LHCN-M2 (cell line): ENCODE data around the gene RERE. TPM values are rescaled to one million over a fixed set of nuclear protein-coding genes. Genes with fewer than 3 reads are reported as not detected.
"Not testable (repeated sequence)": the region's sequence is repeated elsewhere in the genome, so short reads cannot be mapped to it uniquely, and the experiment has no call there.

Experiments used
- DNase-seq: peaks from one replicate; pipeline ENCODE4 v3.0.0-alpha.2; 2012; ENCODE audit warnings: low read depth
- total RNA-seq: library from RNA; depleted of rRNA; stranded (reverse); fragments of >200 nt; gene quantifications from 2 replicates; pipeline ENCODE4 v1.2.3, GENCODE V29; 2014

Gene RERE
- total RNA-seq, 1 experiment from 2014 or later: 9.8 TPM

DNA sequence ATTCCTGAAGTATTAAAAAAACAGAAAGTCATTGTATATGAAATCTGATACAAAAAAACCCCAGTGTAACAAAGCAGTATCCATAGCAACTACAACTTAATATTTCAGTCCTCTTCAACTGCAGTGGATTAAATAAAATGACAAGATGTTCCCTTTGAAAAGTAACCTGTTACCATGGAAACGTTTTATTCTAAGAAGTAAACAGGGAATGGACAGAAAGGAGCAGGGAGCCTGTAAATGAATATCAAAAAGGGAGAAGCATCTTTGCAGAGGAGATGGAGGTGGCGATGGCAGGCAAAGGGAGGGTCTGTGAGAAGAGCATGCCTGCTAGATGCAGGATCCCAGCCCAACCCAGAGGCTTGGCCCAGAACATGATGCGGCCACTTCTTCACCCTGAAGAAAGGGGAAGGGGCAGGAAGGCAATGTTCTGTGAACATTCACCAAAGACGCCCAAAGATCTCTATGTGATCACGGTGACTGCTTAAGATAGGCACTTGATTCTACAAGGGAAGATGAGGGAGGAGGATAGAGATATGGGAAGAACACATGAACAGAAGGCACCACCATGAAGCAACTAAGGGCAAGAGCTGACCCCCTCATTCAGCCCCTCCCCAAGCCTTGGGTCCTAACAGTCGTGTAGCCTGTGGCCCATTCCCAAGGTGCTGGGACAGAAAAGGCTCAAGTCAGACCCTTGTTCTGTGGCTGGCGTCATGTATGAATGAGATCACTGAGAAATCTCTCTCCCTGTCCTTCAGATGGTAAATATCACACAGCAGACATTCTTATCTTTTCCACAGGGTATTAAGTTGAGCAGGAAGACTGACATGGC, 299.6 kb downstream of the RERE start:
- DNase-seq: peak; percentile 85

DNA sequence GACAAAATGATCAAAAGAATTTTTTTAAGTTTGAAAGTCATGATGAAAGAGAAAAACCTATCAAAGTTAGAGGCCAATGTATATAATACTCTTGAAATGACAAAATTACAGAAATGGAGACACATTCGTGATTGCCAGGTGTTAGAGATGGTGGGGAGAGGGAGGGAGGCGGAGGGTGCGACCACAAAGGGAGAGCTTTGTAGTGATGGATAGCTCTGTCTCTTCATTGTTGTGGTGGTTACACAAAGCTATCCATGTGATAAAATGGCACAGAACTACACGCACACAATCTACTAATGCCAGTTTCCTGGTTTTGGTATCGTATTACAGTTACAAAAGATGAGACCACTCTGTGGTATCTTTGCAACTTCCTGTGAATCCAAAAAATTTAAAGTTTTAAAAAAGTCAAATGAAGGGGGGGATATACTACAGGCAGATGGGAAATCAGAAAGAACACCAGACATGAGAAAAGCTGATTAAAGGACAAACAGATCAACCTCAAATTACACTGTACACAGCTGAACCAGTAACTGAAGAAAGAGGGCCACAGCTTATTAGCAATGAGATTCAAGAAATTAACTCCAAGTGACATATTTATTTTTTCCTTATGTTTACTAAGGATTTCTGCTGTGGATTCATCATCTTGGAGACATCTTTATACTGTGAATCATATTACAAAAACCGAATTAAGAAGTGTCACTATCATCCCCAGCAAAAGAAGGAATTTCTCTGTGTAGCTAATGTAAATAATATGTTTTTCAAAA, 300.5 kb downstream of the RERE start:
- DNase-seq: peak; percentile 63

DNA sequence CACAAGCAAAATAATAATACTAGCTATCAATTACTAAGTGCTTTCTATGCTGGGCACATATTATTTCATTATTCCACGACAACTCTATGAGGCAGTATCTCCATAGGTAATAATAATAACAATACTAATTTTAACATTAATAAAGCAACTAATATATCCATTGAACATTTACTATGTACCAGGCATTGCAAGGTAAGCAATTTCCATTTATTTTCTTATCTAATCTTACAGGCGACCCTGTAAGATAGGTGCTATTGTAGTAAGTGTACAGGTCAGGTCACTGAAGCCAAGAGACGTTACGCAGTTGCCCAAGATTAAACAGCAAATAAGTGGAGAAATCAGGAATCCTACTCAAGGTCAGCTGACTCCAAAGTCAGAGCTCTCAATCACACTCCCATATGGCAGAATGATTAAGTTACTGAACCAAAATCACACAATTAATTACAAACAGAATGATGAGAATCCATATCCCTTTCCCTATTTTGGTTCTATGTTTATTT, 301.1 kb downstream of the RERE start:
- DNase-seq: no peak

DNA sequence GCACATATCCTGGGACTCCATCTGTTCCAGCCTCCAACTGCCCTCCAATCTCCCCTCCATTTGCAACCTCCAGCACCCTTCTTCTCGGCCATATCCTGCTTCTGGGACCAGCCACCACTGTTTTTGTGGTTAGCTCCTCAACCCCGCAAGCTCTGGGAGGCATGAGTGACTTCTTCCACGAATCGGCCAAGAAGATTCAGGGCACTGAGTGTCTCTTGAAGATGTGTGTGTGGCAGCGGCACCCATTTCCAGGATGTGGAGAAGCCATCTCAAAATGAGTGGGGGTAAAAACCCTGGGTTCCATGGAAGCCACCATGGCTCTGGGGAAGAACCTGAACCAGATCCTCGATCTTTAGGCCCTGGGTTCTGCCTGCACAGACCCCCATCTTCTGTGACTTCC, 304.9 kb downstream of the RERE start:
- DNase-seq: no peak

DNA sequence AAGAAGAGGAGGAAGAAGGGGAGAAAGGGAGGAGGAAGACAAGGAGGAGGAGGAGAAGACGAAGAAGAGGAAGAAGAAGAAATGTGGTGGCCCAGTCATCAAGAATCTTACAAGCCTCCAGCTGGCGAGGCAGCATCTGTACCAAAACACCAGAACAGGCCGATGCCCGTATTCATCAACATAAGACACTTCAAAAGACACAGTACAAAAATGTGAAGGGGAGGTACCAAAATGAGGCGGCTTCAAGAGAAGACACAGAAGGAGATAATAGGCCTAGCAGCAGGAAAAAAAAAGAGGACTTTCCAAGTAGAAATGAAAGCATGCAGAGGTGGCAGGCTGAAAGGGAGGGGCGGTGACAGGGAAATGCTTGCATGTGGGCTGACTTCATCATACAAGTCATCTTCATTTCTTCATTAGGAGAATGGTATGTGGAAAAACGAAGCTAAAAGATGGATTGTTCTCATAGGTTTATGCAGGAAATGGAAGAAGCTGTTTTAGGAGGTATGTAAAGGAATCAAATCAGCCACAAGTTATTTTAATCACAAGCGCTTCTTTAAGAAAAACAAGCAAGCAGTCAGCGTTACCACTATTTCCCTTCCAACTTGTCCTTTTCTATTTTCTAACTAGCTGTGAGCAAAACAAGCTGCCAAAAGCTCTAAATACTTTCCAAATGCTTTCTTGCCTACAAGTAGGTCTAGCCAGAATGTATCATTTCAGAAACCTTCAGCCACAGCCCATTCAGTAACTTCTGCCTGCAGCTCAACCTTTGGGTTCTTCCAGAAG, 307.2 kb downstream of the RERE start:
- peak; percentile 48 for DNase-seq

DNA sequence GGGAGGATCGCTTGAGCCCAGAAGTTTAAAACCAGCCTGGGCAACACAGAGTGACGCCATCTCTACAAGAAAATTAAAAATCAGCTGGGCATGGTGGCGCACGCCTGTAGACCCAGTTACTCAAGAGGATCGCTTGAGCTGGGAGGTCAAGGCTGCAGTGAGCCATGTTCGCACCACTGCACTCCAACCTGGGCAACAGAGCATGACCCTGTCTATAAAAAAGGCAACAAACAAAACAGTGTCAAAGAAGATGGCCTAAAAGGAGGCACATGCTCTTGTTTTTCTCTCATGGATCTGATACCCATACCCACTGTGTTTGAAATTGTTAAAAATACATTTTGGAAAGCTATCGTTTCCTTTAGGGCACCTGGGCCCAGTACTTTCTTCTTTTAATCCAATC, 307.9 kb downstream of the RERE start:
- DNase-seq: no peak

DNA sequence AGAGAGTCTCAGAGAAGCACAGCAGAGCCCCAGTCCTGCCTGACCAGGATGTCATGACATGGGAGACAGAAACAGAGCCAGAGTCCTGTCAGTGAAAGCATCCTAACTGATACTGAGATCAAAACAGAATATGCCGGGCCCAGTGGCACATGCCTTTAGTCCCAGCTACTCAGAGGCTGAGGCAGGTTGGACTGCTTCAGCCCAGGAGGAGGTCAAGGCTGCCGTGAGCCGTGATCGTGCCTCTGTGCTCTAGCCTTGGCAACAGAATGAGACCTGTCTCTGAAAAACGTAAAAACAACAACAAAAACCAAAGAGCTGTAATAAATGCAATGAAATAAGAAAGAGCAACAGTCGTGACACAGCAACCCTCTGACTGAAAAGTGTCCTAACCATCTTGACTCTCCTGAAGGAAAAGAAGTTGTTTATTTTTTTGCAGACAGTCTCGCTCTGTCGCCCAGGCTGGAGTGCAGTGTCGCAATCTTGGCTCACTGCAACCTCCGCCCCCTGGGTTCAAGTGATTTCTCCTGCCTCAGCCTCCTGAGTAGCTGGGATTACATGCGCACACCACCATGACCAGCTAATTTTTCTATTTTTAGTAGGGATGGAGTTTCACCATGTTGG, 310.3 kb downstream of the RERE start:
- no peak for DNase-seq

DNA sequence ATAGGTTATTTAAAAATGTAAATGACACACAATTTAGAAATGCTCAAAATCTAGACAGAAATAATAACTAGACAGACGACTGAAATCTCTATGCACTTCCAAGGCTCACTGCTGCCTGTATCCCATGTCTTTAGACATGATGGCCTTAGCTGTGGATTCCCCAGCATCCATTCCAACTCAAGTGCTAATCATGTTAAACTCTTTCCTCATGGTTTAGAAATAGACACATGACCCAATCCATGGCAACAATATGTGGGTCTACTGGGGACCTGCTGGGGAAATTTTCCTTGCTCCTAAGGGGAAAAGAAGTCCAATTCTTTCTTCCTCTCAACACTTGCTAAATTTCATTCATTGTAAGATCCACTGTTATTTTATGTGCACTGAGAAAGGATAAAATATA, 311.0 kb downstream of the RERE start:
- DNase-seq: no peak

DNA sequence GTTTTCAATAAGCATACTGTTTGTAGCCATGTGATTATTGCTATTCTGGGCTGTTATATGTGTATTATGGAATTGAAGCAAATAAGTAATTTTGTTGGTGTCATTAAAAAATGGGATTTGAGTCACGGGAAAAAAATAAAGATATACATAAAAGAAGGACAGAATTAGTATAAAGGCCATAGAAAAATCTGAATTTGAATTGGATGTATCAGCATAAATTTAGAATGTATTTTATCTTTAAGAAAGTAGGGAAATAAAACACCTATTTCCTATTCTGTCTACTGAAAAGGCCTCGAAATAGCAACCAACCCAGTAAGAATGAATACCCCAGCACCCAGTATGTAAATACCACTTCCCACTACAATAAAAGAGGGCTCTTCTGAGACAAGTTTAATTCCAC, 313.6 kb downstream of the RERE start:
- DNase-seq: no peak

DNA sequence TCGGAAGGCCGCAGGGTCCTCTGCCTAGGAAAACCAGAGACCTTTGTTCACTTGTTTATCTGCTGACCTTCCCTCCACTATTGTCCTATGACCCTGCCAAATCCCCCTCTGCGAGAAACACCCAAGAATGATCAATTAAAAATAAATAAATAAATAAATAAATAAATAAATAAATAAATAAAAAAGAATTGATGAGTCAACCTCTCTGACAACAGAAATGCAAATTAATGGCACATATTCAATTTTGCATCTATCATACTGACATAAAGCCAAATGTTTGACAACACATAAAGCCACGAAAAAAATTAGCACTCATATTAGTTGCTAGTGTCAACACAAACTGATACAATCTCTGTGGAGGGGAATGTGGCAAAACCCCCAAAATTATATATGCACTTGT, 314.5 kb downstream of the RERE start:
- DNase-seq: not testable (repeated sequence)

DNA sequence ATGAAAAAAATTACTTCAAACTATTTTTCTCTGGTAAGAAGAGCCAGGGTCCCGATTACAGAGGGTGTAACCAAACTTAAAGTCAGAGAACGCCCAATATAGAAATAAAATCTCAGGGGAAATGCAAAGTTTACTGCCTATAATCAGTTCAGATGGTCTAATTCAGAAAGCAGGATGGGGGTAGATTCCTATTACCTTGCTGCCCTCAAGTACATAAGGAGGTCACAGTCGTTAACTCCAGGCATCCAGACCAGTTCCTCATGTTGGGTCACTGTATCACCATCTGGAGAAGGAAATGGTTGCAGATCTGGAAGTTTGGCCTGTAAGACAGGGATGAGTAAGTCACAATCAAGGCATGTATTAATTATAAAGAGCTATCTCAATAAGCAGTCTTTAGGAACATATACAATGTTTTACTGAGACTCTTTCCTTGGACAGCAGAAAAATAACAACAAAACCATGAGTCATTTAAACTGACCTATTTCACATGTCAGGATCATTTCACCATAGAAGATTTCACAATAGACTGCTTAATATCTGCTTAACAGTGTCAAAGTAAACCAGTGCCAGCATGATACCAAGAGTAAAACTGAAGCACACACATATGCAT, 320.1 kb downstream of the RERE start:
- peak; percentile 74 for DNase-seq

DNA sequence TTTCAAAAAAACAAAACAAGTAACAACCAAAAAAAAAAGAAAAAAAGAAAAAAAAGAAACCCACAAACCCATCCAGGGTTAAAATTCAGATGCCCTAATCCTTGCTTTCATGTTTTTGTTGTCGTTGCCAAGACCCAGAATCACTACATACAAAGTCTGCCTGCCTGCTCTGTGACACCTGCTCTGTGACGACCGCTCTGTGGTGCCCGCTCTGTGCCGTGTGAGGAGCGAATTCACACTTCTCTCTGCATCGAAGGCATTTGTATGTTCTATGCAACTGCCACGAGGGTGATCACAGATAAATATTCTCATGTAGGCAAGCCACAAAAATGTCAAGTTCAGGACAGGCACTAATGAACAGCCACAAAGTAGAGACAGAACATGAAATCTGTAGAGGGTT, 321.0 kb downstream of the RERE start:
- no peak for DNase-seq

DNA sequence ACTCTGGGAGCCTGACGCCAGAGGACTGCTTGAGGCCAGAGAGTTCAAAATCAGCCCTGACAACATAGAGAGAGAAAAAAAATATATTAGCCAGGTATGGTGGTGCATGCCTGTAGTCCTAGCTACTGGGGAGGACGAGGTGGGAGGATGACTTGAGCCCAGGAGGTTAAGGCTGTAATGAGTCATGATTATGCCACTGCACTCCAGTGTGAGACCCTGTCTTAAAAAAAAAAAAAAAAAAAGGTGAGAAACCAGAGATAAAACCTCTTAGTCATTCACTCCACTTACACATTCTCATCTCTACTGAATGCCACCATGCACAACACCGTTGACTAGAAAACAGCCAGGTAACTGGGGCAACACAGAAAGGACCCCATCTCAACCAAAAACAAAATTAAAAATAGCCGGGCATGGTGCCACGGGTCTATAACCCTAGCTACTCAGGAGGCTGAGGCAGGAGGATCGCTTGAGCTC, 321.5 kb downstream of the RERE start:
- DNase-seq: no peak

DNA sequence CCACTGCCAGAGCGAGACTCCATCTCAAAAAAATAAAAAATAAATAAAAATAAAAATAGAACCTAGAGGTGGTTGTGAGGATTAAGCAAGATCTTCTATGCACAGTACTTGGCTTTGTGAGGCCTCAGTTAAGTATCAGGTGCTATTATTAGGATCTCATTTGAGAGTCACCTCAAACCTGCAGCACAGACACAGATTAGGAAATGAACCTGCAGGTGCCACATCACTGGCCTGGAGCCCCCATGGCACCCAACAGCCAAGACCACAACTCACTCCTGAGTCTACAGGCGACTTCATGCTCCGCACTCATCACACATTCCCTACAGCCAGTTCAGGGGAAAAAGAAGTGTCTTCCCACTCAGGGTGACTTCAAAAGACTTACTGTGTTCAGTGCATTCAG, 322.8 kb downstream of the RERE start:
- DNase-seq: no peak

DNA sequence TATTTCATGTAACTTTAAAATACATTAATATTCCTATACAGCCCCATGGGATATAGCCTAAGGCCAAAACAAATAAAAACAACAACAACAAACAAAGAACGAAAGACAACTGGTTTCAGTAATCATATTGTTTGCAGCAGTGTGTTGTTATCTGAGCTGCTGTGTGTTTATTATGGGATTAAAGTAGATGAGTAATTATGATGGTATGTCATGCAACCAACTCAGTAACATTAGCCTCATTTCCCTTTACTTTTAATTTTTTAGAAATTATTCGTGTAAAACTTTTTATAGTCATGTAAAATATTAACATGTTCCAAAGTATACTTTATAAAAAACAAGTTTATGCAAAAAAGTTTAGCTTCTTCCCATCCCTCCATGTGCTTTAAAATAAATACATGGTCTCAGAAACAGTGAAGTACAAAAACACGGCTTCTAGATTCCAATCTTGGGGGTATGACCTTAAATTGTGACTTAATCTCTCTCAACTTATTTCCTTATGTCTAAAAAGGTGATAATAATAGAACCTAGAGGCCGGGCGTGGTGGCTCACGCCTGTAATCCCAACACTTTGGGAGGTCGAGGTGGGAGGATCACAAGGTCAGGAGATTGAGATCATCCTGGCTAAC, 323.4 kb downstream of the RERE start:
- peak; percentile 46 for DNase-seq

DNA sequence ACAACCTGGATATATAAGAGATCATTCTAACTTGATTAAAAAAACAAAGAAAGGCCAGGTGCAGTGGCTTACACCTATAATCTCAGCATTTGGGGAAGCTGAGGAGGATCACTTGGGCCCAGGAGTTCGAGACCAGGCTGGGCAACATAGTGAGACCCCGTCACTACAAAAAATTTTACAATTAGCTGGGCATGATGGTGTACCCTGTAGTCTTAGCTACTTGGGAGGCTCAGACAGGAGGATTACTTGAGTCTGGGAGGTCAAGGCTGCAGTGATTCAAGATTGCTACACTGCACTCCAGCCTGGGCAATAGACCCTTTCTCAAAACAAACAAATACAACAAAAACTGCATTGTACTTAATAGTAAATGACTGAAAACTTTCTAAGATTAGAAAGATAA, 330.2 kb downstream of the RERE start:
- DNase-seq: no peak

DNA sequence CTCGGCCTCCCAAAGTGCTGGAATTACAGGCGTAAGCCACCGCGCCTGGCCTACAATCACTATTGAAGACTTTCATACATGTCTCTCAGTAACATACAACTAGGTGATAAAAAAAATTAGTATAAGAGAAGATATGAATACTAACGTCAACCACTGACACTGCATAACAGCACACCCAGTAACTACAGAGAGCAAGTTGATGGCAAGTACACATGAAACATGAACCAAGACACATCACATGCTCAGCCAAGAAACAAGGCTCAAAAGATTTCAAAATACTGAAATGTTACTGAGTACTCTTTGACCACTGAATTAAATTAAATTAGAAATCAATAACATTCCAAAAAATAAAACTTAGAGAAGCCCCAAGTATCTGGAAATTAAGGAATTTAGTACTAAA, 331.4 kb downstream of the RERE start:
- no peak for DNase-seq

DNA sequence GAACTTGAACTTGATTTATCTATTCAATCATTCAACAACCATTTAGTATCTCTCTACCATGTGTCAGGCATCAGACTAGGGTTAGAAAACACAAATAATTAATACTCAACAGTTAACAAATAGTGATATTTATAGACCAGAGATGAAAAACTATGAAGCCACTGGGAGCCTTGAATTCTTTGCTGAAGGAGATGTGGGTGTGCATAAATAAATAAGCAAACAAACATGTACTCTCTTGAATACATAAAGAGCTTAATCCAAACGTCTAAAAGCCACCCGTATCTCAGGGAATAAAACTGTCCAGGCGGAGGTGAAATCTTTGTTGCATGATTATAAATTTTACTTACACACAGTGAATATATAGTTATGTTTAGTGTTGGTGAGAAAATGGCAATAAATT, 333.9 kb downstream of the RERE start:
- no peak for DNase-seq

DNA sequence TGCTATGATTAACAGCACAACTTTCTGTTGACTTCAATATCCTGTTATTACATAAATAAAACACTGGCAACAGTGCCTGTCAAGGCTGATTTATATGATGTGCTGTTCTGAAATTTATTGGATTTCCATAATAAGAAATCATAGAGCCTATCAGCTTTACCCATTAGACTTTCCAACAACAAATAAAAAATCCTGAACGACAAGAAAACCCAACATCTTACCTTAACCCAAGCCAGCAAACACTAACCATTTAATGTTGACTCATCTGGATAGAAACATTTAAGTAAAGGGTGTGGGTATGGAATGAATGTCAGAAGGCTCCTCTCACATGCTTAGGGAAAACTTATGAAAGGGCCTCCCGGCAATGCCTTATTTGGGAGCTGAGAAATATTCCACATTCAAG, 334.5 kb downstream of the RERE start:
- no peak for DNase-seq

DNA sequence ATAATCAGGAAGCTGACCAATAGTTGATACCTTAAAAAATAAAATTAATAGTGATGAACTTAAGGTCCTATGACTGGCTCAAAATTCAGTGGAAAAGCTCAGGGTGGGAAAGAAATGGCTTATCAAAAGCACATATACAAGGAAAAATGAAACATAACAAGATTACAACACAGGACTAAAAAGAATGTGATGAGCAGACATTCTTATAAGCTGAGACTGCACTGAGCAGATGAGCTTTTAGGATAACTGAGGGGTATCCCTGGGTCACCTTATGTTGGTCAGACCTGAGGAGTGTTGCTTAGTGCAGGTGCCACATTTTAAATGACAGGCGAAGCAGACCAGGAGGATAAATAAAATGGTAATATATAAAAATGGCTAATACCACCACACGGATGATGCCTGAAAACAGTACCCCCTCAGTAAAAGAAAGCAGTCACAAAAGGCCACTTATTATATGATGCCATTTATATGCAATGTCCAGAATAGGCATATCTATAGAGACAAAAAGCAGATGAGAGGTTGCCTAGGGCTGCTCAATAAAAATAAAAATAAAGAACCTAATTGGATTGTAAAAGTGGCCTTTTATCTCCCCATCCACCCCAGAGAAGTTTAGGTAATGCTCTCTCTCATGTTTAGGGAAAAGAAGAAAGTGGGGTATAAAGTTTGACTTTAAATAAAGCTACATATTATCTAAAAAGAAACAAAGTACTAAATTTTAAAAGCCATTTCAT, 335.6 kb downstream of the RERE start:
- DNase-seq: no peak
